RWPE2 (cell line): Measurements from ENCODE around the gene SPTLC3.

Experiments
- ATAC-seq: fragments of 200-7000 bp; cut with Tn5 transposase; 3 replicates; pipeline ENCODE4 v1.9.1; 2021; ENCODE audit warnings: low read depth
- DNase-seq: peaks from one replicate; pipeline ENCODE4 v3.0.0-alpha.2; 2020; ENCODE audit warnings: low spot score
- H3K27ac ChIP-seq: fragments of 450-650 bp; 2 replicates; pipeline ENCODE4 v1.5.1; 2017; ENCODE audit warnings: mild to moderate bottlenecking; ENCODE audit not compliant: poor library complexity, severe bottlenecking
- H3K27me3 ChIP-seq: fragments of 250-450 bp; sonication (Bioruptor Pico); 2 replicates; pipeline ENCODE4 v1.5.1; 2021; ENCODE audit warnings: mild to moderate bottlenecking, moderate library complexity; ENCODE audit not compliant: insufficient read depth, poor library complexity, severe bottlenecking
- H3K36me3 ChIP-seq: fragments of 250-450 bp; sonication (Bioruptor Pico); 2 replicates; pipeline ENCODE4 v1.5.1; 2020; ENCODE audit warnings: low read depth, mild to moderate bottlenecking, moderate library complexity
- H3K4me1 ChIP-seq: fragments of 250-450 bp; sonication (Bioruptor Pico); 2 replicates; pipeline ENCODE4 v1.5.1; 2021; ENCODE audit warnings: mild to moderate bottlenecking, moderate library complexity; ENCODE audit not compliant: insufficient read depth, poor library complexity, severe bottlenecking
- H3K4me3 ChIP-seq: fragments of 250-450 bp; sonication (Bioruptor Pico); 2 replicates; pipeline ENCODE4 v1.5.1; 2021; ENCODE audit warnings: mild to moderate bottlenecking, moderate library complexity; ENCODE audit not compliant: severe bottlenecking
- H3K9me3 ChIP-seq: fragments of 250-450 bp; sonication (Bioruptor Pico); 2 replicates; pipeline ENCODE4 v1.5.1; 2021; ENCODE audit warnings: mild to moderate bottlenecking, moderate library complexity; ENCODE audit not compliant: severe bottlenecking
- CTCF ChIP-seq: fragments of 450-650 bp; IDR thresholded peaks from one replicate; pipeline ENCODE4 v1.5.1; 2017; ENCODE audit warnings: mild to moderate bottlenecking, moderate library complexity; ENCODE audit not compliant: poor library complexity, severe bottlenecking

The SPTLC3 gene

GRCh38 chr20:13183005-13183404 lies 174.2 kb downstream of the SPTLC3 start:
- no peak for TF ChIP-seq CTCF
- Histone ChIP-seq H3K4me3 (no peak overlapping the region), H3K36me3 (no peaks in the 10 kb centered on the region), H3K9me3 (no peaks in the 10 kb centered on the region), H3K4me1 (no peaks in the 10 kb centered on the region), H3K27me3 (peaks cover 3% of the 10 kb centered on the region), H3K27ac (no peak overlapping the region)
- DNase-seq (no peak), ATAC-seq (no peak)

- Histone ChIP-seq H3K9me3 (no peaks in the 10 kb centered on the region), H3K27ac (no peak overlapping the region), H3K27me3 (peaks cover 3% of the 10 kb centered on the region), H3K4me1 (no peaks in the 10 kb centered on the region), H3K4me3 (no peak overlapping the region), H3K36me3 (no peaks in the 10 kb centered on the region)
- no peak for TF ChIP-seq CTCF
- DNase-seq (no peak), ATAC-seq (no peak)
These were observed 177.4 kb downstream of the SPTLC3 start for GRCh38 chr20:13186043-13186774.

- Histone ChIP-seq H3K9me3 (no peaks in the 10 kb centered on the region), H3K36me3 (no peaks in the 10 kb centered on the region), H3K4me1 (no peaks in the 10 kb centered on the region), H3K27ac (no peak overlapping the region), H3K4me3 (no peak overlapping the region), H3K27me3 (no peaks in the 10 kb centered on the region)
- DNase-seq (no peak), ATAC-seq (no peak)
- TF ChIP-seq CTCF = no peak
These were observed 179.1 kb downstream of the SPTLC3 start for GRCh38 chr20:13187899-13188298.

GRCh38 chr20:13199279-13199678 lies 190.5 kb downstream of the SPTLC3 start:
- ATAC-seq = no peak

More at GRCh38 chr20:13199279-13199678, 190.5 kb downstream of the SPTLC3 start:
- H3K9me3 ChIP-seq = no peaks in the 10 kb centered on the region
- no peak for TF ChIP-seq CTCF
- no peak for DNase-seq
- no peaks in the 10 kb centered on the region for H3K36me3 ChIP-seq
- no peak overlapping the region for H3K4me3 ChIP-seq
- H3K27me3 ChIP-seq = peaks cover 5% of the 10 kb centered on the region
- no peaks in the 10 kb centered on the region for H3K4me1 ChIP-seq
- H3K27ac ChIP-seq = no peak overlapping the region
